Gastroesophageal sphincter (tissue), 3 donors: ENCODE data around the gene ZCCHC24.

Experiments used
- EP300 ChIP-seq: sonication (generic); formaldehyde crosslinking; IDR thresholded peaks from one replicate; pipeline ENCODE4 v1.6.1; 2017; ENCODE audit warnings: antibody characterized with exemption, mild to moderate bottlenecking
- POLR2A ChIP-seq, 2 donors: fragments of 450-650 bp; IDR thresholded peaks; one replicate each; pipeline ENCODE4 v1.6.1; 2017; ENCODE audit warnings: antibody characterized with exemption in 2 of 2, mild to moderate bottlenecking in 2 of 2, moderate library complexity in 1 of 2
- POLR2AphosphoS5 ChIP-seq: sonication (generic); formaldehyde crosslinking; IDR thresholded peaks from one replicate; pipeline ENCODE4 v1.6.1; 2017; ENCODE audit warnings: antibody characterized with exemption
- TF ChIP-seq, protein P1 (sequence below), 4 experiments: fragments of 200-600 bp in 2 of 4; fragments of 450-650 bp in 2 of 4; sonication (generic) in 1 of 4; IDR thresholded peaks; one replicate each; pipeline ENCODE4 v1.5.1; 2017 to 2019; ENCODE audit warnings: antibody characterized with exemption in 4 of 4, mild to moderate bottlenecking in 2 of 4, moderate library complexity in 2 of 4

DNA sequence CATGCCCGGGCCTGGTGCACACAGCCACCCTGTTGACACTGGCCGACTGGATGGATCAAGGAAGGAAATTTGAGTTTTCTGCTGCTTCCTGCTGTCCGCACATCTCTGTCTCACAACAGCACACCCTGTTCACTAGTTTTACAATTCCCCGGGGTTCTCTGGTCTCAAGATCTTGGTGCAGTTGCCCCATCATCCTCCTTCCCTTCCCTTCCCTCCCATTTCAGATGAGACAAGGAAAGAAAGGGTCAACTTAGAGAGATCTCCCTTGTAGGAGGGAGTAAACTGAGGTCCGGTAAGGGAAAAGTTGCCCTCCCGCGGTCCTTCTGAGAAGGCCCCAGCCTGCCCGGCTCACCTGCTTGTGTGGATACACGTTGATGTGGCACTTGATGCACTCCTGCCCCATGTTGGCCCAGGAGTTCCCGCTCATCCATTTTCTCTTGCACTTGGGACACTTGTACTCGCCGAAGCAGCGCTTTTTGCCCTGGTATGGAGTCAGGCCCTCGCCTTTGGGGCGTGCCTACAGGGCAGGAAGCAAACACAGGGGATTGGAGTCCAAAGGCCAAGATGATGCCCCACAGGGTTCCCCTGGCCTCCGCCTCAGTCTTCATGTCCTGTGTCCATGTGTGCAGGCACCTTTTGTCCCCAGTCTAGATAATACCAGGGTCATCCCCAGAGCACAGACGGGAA, 51.4 kb downstream of the ZCCHC24 start:
- TF ChIP-seq POLR2A (IDR thresholded peaks at IDR 0.05) (no peak), POLR2AphosphoS5 (no peak), EP300 (no peak)
- TF ChIP-seq, protein P1, sequence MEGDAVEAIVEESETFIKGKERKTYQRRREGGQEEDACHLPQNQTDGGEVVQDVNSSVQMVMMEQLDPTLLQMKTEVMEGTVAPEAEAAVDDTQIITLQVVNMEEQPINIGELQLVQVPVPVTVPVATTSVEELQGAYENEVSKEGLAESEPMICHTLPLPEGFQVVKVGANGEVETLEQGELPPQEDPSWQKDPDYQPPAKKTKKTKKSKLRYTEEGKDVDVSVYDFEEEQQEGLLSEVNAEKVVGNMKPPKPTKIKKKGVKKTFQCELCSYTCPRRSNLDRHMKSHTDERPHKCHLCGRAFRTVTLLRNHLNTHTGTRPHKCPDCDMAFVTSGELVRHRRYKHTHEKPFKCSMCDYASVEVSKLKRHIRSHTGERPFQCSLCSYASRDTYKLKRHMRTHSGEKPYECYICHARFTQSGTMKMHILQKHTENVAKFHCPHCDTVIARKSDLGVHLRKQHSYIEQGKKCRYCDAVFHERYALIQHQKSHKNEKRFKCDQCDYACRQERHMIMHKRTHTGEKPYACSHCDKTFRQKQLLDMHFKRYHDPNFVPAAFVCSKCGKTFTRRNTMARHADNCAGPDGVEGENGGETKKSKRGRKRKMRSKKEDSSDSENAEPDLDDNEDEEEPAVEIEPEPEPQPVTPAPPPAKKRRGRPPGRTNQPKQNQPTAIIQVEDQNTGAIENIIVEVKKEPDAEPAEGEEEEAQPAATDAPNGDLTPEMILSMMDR (IDR thresholded peaks at IDR 0.05), result no peak
